PFSK-1 (cell line): ENCODE data around the gene CTU2.

Experiments used
- FOXP2 ChIP-seq: optimal IDR thresholded peaks from 2 replicates; pipeline ENCODE3; 2011; ENCODE audit warnings: borderline replicate concordance, control low read depth, inconsistent platforms; ENCODE audit not compliant: insufficient read depth; ENCODE audit errors: extremely low read length, extremely low read depth
- POLR2AphosphoS5 ChIP-seq: IDR thresholded peaks from 2 replicates; pipeline ENCODE4 v1.6.1; 2012; ENCODE audit warnings: low read depth, mild to moderate bottlenecking, control low read depth, low read length, moderate library complexity
- SIN3A ChIP-seq: IDR thresholded peaks from 2 replicates; pipeline ENCODE4 v1.6.1; 2012; ENCODE audit warnings: mild to moderate bottlenecking, low read length, moderate library complexity, borderline replicate concordance; ENCODE audit not compliant: insufficient read depth
- TAF1 ChIP-seq: IDR thresholded peaks from 2 replicates; pipeline ENCODE4 v1.6.1; 2012; ENCODE audit warnings: low read length, control low read depth, borderline replicate concordance; ENCODE audit not compliant: insufficient read depth

- TF ChIP-seq POLR2AphosphoS5 = no peak
- TF ChIP-seq TAF1 = no peak
- no peak for TF ChIP-seq SIN3A
- TF ChIP-seq FOXP2 = no peak
These were observed 48.8 kb downstream of the CTU2 start for GRCh38 chr16:88754912-88755744.
